DND-41 (cell line): Measurements from ENCODE around the gene PTGES.

ENCODE experiments used
- ATAC-seq: fragments of 200-7000 bp; cut with Tn5 transposase; 3 replicates; pipeline ENCODE4 v1.9.1; 2021; ENCODE audit warnings: low read depth; ENCODE audit not compliant: insufficient read depth
- DNase-seq: peaks from one replicate; pipeline ENCODE4 v3.0.0-alpha.2; 2020
- H2AFZ ChIP-seq: 2 replicates; pipeline ENCODE4 v1.6.0; 2012; ENCODE audit warnings: low read depth, low read length
- H3K27ac ChIP-seq: 2 replicates; pipeline ENCODE4 v1.5.1; 2012; ENCODE audit warnings: low read length, inconsistent platforms
- H3K27me3 ChIP-seq: fragments of 200-600 bp; sonication (generic); 2 replicates; pipeline ENCODE4 v1.6.0; 2012; ENCODE audit warnings: low read length, mild to moderate bottlenecking, inconsistent platforms; ENCODE audit not compliant: insufficient read depth, poor library complexity
- H3K36me3 ChIP-seq: 2 replicates; pipeline ENCODE4 v1.5.1; 2012; ENCODE audit warnings: low read length, inconsistent platforms; ENCODE audit not compliant: insufficient read depth
- H3K4me1 ChIP-seq: 2 replicates; pipeline ENCODE4 v1.5.1; 2012; ENCODE audit warnings: mild to moderate bottlenecking, low read length; ENCODE audit not compliant: insufficient read depth
- H3K4me2 ChIP-seq: 2 replicates; pipeline ENCODE4 v1.6.0; 2012; ENCODE audit warnings: mild to moderate bottlenecking, moderate library complexity, low read length, inconsistent platforms; ENCODE audit not compliant: insufficient read depth
- H3K4me3 ChIP-seq, 2 experiments: fragments of 200-600 bp in 1 of 2; shearing (Covaris generic) in 1 of 2; 2 replicates each; pipeline ENCODE4 v1.5.1; 2012 to 2016; ENCODE audit warnings: inconsistent platforms in 2 of 2, low read length in 2 of 2, mild to moderate bottlenecking in 2 of 2, low read depth in 1 of 2, moderate library complexity in 1 of 2
- H3K79me2 ChIP-seq: 2 replicates; pipeline ENCODE4 v1.6.0; 2012; ENCODE audit warnings: low read length, inconsistent platforms; ENCODE audit not compliant: insufficient read depth
- H3K9ac ChIP-seq: 2 replicates; pipeline ENCODE4 v1.6.0; 2012; ENCODE audit warnings: low read depth, mild to moderate bottlenecking, inconsistent platforms, low read length, moderate library complexity
- H3K9me3 ChIP-seq: 2 replicates; pipeline ENCODE4 v1.5.1; 2012; ENCODE audit warnings: low read length, moderate library complexity, mild to moderate bottlenecking, inconsistent platforms; ENCODE audit not compliant: insufficient read depth, severe bottlenecking
- H4K20me1 ChIP-seq: 2 replicates; pipeline ENCODE4 v1.6.0; 2012; ENCODE audit warnings: low read length; ENCODE audit not compliant: insufficient read depth
- CTCF ChIP-seq: IDR thresholded peaks from 2 replicates; pipeline ENCODE4 v1.5.1; 2012; ENCODE audit warnings: borderline replicate concordance, low read length, moderate library complexity, mild to moderate bottlenecking; ENCODE audit not compliant: poor library complexity, severe bottlenecking; ENCODE audit errors: extremely low read depth
- EZH2 ChIP-seq: IDR thresholded peaks from 3 replicates; pipeline ENCODE4 v1.6.1; 2012; ENCODE audit warnings: borderline replicate concordance, low read depth, mild to moderate bottlenecking, moderate library complexity, low read length, inconsistent platforms; ENCODE audit not compliant: severe bottlenecking

PTGES gene

DNA sequence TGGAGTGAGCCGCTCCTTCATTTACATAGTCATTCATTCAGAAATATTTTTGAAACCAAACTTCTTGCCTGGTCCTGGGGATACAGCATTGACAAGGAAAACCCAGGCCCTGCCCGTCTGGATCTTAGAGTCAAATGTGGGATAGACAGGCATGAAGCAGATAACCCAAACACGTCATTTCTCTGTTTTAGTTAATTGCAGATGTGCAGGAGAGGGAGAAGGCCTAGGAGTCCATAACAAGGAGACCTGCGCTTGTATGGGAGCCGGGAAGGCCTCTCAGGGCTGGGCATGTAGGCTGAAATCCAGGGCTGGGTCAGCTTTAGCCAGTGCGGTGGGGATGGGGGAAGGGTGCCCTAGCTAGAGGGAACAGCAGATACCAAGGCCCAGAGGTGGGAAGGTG lies 44.0 kb downstream of the PTGES start:
- Histone ChIP-seq H3K27ac (no peak overlapping the region), H2AFZ (no peak overlapping the region)
- TF ChIP-seq CTCF (no peak), EZH2 (no peak)

DNA sequence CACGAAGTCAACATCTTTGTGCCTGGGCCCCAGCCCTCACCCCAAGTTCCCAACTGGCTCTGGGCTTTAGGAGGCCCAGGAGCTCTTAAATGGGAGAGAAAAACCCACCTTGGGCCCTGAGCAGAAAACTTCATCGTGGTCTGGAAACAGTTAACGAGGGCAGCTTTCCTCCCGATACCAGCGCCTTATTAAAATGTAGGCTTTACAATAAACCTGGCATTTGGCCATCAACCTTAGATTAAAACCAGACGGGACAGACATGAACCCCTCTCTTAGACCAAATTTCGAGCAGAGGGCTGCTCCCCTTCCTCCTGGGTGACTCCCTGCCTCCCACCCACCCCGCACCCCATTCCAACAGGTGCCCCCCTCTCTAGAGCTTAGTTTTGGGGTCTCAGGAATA lies 48.0 kb downstream of the PTGES start:
- Histone ChIP-seq H3K9me3 (no peaks in the 10 kb centered on the region), H3K79me2 (no peaks in the 10 kb centered on the region), H3K27me3 (no peaks in the 10 kb centered on the region), H3K27ac (no peak overlapping the region), H3K9ac (no peak overlapping the region), H4K20me1 (0 out of 2 replicates have a peak, but pooled peaks cover 1% of the 10 kb centered on the region), H3K4me1 (no peaks in the 10 kb centered on the region), H3K36me3 (no peaks in the 10 kb centered on the region), H3K4me2 (no peak overlapping the region), H3K4me3 (no peak overlapping the region), H2AFZ (no peak overlapping the region)
- TF ChIP-seq EZH2 (no peak), CTCF (no peak)
- ATAC-seq: no peak
- DNase-seq: no peak

More for the DNA sequence above, 44.0 kb downstream of the PTGES start:
- DNase-seq (no peak), ATAC-seq (no peak)
- no peaks in the 10 kb centered on the region for H3K79me2 ChIP-seq
- H4K20me1 ChIP-seq: 0 out of 2 replicates have a peak, but pooled peaks cover 3% of the 10 kb centered on the region
- no peaks in the 10 kb centered on the region for H3K27me3 ChIP-seq
- no peaks in the 10 kb centered on the region for H3K36me3 ChIP-seq
- peaks cover 19% of the 10 kb centered on the region for H3K4me1 ChIP-seq
- H3K9me3 ChIP-seq: no peaks in the 10 kb centered on the region
- no peak overlapping the region for H3K4me2 ChIP-seq
- H3K9ac ChIP-seq: no peak overlapping the region
- no peak overlapping the region for H3K4me3 ChIP-seq

- no peak overlapping the region for H3K4me3 ChIP-seq
- H4K20me1 ChIP-seq: no peaks in the 10 kb centered on the region
- no peak overlapping the region for H3K4me2 ChIP-seq
- ATAC-seq: no peak
- no peaks in the 10 kb centered on the region for H3K79me2 ChIP-seq
- no peak overlapping the region for H3K9ac ChIP-seq
- TF ChIP-seq CTCF (no peak), EZH2 (no peak)
- no peak overlapping the region for H2AFZ ChIP-seq
- H3K36me3 ChIP-seq: no peaks in the 10 kb centered on the region
- H3K4me1 ChIP-seq: no peaks in the 10 kb centered on the region
- no peaks in the 10 kb centered on the region for H3K27me3 ChIP-seq
- no peak for DNase-seq
- no peak overlapping the region for H3K27ac ChIP-seq
- no peaks in the 10 kb centered on the region for H3K9me3 ChIP-seq
These were observed 49.0 kb downstream of the PTGES start for GRCh38 chr9:129703667-129704355.
